Breast epithelium (tissue), 4 donors: ENCODE measurements around the gene ZBTB44. TPM values are rescaled to one million over a fixed set of nuclear protein-coding genes. Genes with fewer than 3 reads are reported as not detected.

Source experiments
- DNase-seq, 2 donors: peaks; one replicate each; pipeline ENCODE4 v3.0.0-alpha.2; 2019; ENCODE audit warnings: low spot score in 2 of 2
- H3K27ac ChIP-seq, 2 donors: fragments of 200-600 bp; sonication (generic) in 1 of 2; one replicate each; pipeline ENCODE4 v1.5.1; 2016 to 2019; ENCODE audit warnings: mild to moderate bottlenecking in 1 of 2
- H3K27me3 ChIP-seq, 2 donors: fragments of 200-600 bp; sonication (generic) in 1 of 2; one replicate each; pipeline versions ENCODE4 v1.5.1 to v1.6.0; 2017 to 2019; ENCODE audit warnings: control low read depth in 1 of 2, mild to moderate bottlenecking in 1 of 2
- H3K36me3 ChIP-seq: fragments of 200-600 bp; one replicate; pipeline ENCODE4 v1.5.1; 2019
- H3K4me1 ChIP-seq, 2 donors: fragments of 200-600 bp; sonication (generic); one replicate each; pipeline ENCODE4 v1.5.1; 2016 to 2019; ENCODE audit warnings: control low read depth in 1 of 2
- H3K4me3 ChIP-seq, 3 donors: fragments of 200-600 bp; sonication (generic); 1 replicate in 2 of 3; 2 replicates in 1 of 3; pipeline ENCODE4 v1.5.1; 2016 to 2019; ENCODE audit warnings: mild to moderate bottlenecking in 3 of 3, moderate library complexity in 2 of 3
- H3K9me3 ChIP-seq, 2 donors: fragments of 200-600 bp; sonication (generic) in 1 of 2; one replicate each; pipeline ENCODE4 v1.5.1; 2016 to 2019; ENCODE audit warnings: control low read depth in 1 of 2
- CTCF ChIP-seq, 3 donors: fragments of 450-650 bp; IDR thresholded peaks; one replicate each; pipeline ENCODE4 v1.5.1; 2016 to 2017; ENCODE audit warnings: antibody characterized with exemption in 3 of 3, mild to moderate bottlenecking in 3 of 3, moderate library complexity in 3 of 3
- POLR2A ChIP-seq: fragments of 450-650 bp; IDR thresholded peaks from one replicate; pipeline ENCODE4 v1.6.1; 2016; ENCODE audit warnings: antibody characterized with exemption, mild to moderate bottlenecking, moderate library complexity
- POLR2AphosphoS5 ChIP-seq, 3 donors: sonication (generic); formaldehyde crosslinking; IDR thresholded peaks; one replicate each; pipeline ENCODE4 v1.6.1; 2017; ENCODE audit warnings: antibody characterized with exemption in 3 of 3
- intact Hi-C: fragments of 100-400 bp; cut with DNase I; formaldehyde crosslinking; loops from one replicate; pipeline ENCODE4 v1.15.1; 2023; ENCODE audit warnings: low total_unique reads
- total RNA-seq, 3 donors: library from RNA; depleted of rRNA; stranded (reverse); fragments of >200 nt; gene quantifications; one replicate each; pipeline ENCODE4 v1.1.0, GENCODE V29; 2016

Gene ZBTB44
- 100 to 1,000 TPM in 2 of 3 donors, 10 to 100 TPM in 1; 73.8 to 111 (median 107) TPM for total RNA-seq

GRCh38 chr11:130314750-130315285, at the start of gene ZBTB44:
Gene ZBTB44, minus strand, starts transcription at chr11:130314917. Its CDS starts 53,044 bp downstream, at chr11:130261873.
- intact Hi-C loops: no loop called here
- H3K36me3 ChIP-seq: no peaks in the 10 kb centered on the region
- H3K27me3 ChIP-seq: no peaks in the 10 kb centered on the region
- TF ChIP-seq POLR2AphosphoS5 (IDR thresholded peaks at IDR 0.05) (peak; percentile 27 to 72 (median 36)), CTCF (IDR thresholded peaks at IDR 0.05) (no peak)
- peak within 1 kb of the TSS; percentile 84 to 92 (median 86) for H3K4me3 ChIP-seq
- H3K9me3 ChIP-seq: no peaks in the 10 kb centered on the region
- H3K4me1 ChIP-seq: no peaks in the 10 kb centered on the region
- peak within 1 kb of the TSS; percentile 97 to 98 for H3K27ac ChIP-seq
- DNase-seq: peak; percentile 91 to 92

- no peaks in the 10 kb centered on the region for H3K4me1 ChIP-seq
- no peak for DNase-seq
- H3K27me3 ChIP-seq: no peaks in the 10 kb centered on the region
- no peaks in the 10 kb centered on the region for H3K36me3 ChIP-seq
- TF ChIP-seq POLR2A: no peak
- TF ChIP-seq POLR2AphosphoS5 (IDR thresholded peaks at IDR 0.05): no peak
- TF ChIP-seq CTCF (IDR thresholded peaks at IDR 0.05): no peak
- intact Hi-C loops: no loop called here
- peaks cover 0 to 20% of the 10 kb centered on the region in 2 donors for H3K9me3 ChIP-seq
- H3K4me3 ChIP-seq: no peak overlapping the region
- H3K27ac ChIP-seq: no peak overlapping the region
Measured at GRCh38 chr11:130359419-130359818, 44.7 kb upstream of the ZBTB44 start.

GRCh38 chr11:130358398-130358797, 43.7 kb upstream of the ZBTB44 start:
- no peak overlapping the region for H3K27ac ChIP-seq
- intact Hi-C loops: no loop called here
- H3K27me3 ChIP-seq: no peaks in the 10 kb centered on the region
- no peaks in the 10 kb centered on the region for H3K36me3 ChIP-seq
- H3K4me3 ChIP-seq: no peak overlapping the region
- TF ChIP-seq POLR2AphosphoS5 (IDR thresholded peaks at IDR 0.05): no peak
- no peak for TF ChIP-seq POLR2A
- TF ChIP-seq CTCF (IDR thresholded peaks at IDR 0.05): no peak
- no peak for DNase-seq
- H3K9me3 ChIP-seq: peaks cover 0 to 20% of the 10 kb centered on the region in 2 donors
- H3K4me1 ChIP-seq: no peaks in the 10 kb centered on the region

GRCh38 chr11:130347261-130347660, 32.5 kb upstream of the ZBTB44 start:
- Histone ChIP-seq H3K4me3 (no peak overlapping the region), H3K36me3 (no peaks in the 10 kb centered on the region), H3K27me3 (no peaks in the 10 kb centered on the region), H3K4me1 (no peaks in the 10 kb centered on the region), H3K9me3 (peaks cover 0 to 11% of the 10 kb centered on the region in 2 donors), H3K27ac (no peak overlapping the region)
- DNase-seq: no peak
- TF ChIP-seq POLR2AphosphoS5 (IDR thresholded peaks at IDR 0.05): no peak
- no peak for TF ChIP-seq POLR2A
- no peak for TF ChIP-seq CTCF (IDR thresholded peaks at IDR 0.05)
- intact Hi-C loops: no loop called here

- DNase-seq: no peak
- Histone ChIP-seq H3K9me3 (peaks cover 0 to 19% of the 10 kb centered on the region in 2 donors), H3K36me3 (no peaks in the 10 kb centered on the region), H3K4me3 (no peak overlapping the region), H3K27ac (peak overlapping the region; percentile 25 to 29), H3K27me3 (no peaks in the 10 kb centered on the region), H3K4me1 (no peaks in the 10 kb centered on the region)
- intact Hi-C loops: no loop called here
- TF ChIP-seq POLR2A (no peak), POLR2AphosphoS5 (IDR thresholded peaks at IDR 0.05) (no peak), CTCF (IDR thresholded peaks at IDR 0.05) (no peak)
Measured at GRCh38 chr11:130344841-130345240, 30.1 kb upstream of the ZBTB44 start.
